Brain microvascular endothelial cell (primary cell): ENCODE data around the gene PSMA2.

Experiments
- DNase-seq: peaks from one replicate; pipeline ENCODE4 v3.0.0-alpha.2; 2020
- H3K27ac ChIP-seq: fragments of 250-450 bp; sonication (Bioruptor Pico); 2 replicates; pipeline ENCODE4 v1.5.1; 2020; ENCODE audit warnings: mild to moderate bottlenecking, moderate library complexity
- H3K27me3 ChIP-seq: fragments of 250-450 bp; sonication (Bioruptor Pico); replicated peaks from 2 replicates; pipeline ENCODE4 v1.5.1; 2020; ENCODE audit warnings: mild to moderate bottlenecking
- H3K36me3 ChIP-seq: fragments of 250-450 bp; sonication (Bioruptor Pico); replicated peaks from 2 replicates; pipeline ENCODE4 v1.5.1; 2020; ENCODE audit warnings: mild to moderate bottlenecking
- H3K4me3 ChIP-seq: 2 replicates; pipeline ENCODE4 v1.5.1; 2011; ENCODE audit warnings: low read depth, mild to moderate bottlenecking, control low read depth, low read length, moderate library complexity
- in situ Hi-C: cut with HindIII; loops from 2 replicates; pipeline ENCODE4 v1.10.0; 2017; ENCODE audit warnings: low sequenced_read_pairs, low pct_ligation_motif_present
- TF ChIP-seq, protein P1 (sequence below): IDR thresholded peaks from 2 replicates; pipeline ENCODE4 v1.5.1; 2011; ENCODE audit warnings: low read depth, mild to moderate bottlenecking, moderate library complexity, low read length, control low read depth, inconsistent platforms; ENCODE audit errors: missing control alignments

The PSMA2 gene

DNA sequence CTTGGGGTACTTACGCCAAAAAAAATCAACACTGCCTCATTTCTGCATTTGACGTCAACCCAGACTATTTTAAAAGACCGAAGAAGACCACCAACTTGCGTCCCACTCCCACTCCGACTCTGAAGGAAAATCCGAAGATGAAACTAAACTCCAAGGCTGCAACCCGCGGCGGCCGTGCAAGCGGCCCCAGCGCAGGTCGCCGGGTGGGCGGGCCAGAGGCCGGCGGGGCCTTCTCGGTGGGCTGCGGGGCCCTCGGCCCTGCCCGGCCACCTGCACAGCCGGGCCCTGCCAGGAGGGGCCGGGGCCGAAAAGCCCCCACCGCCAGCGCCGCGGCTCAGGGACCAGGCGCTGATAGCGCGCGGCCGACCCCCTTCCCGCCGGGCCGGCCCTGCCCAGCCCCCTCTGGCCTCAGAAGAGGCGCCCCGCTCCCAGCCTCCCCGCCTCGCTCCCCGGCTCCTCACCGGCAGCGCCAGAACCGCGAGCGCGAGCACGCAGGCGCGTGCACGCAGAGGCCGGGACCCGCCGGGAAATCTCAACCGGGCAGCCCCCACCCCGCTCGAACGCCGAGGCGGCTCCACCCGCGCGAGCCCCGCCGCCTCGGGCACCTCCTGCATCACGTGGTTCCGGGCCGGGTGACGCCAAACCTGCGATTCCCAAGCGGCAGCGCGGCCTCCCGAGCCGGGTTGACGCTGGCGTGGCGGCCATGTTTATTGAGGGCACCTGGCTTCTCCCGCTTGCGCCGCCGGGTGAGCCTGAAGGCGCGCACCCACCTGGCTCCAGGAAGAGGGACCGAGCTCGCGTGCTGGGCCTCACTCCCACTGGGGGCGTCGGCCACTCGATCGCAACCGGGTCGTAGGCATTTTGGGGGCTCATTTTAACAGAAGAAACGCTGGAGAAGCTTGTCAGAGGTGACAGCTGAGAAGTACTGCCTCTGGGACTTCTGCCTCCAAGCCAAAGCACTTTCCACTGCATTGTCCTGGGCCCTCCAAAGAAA is 20.2 kb downstream of the PSMA2 start, which contains the start of gene C7orf25:
TSS of gene C7orf25 (minus strand) at position 617 of the 994 bp plus-strand sequence. CDS start 1,170 bp downstream, outside the sequence.
- DNase-seq: peak; percentile 89
- in situ Hi-C loops: no loop called here
- Histone ChIP-seq H3K36me3 (peaks cover 9% of the 10 kb centered on the region), H3K27ac (peak within 1 kb of the TSS; percentile 73), H3K27me3 (no peaks in the 10 kb centered on the region), H3K4me3 (peak within 1 kb of the TSS; percentile 73)
- TF ChIP-seq, protein P1, sequence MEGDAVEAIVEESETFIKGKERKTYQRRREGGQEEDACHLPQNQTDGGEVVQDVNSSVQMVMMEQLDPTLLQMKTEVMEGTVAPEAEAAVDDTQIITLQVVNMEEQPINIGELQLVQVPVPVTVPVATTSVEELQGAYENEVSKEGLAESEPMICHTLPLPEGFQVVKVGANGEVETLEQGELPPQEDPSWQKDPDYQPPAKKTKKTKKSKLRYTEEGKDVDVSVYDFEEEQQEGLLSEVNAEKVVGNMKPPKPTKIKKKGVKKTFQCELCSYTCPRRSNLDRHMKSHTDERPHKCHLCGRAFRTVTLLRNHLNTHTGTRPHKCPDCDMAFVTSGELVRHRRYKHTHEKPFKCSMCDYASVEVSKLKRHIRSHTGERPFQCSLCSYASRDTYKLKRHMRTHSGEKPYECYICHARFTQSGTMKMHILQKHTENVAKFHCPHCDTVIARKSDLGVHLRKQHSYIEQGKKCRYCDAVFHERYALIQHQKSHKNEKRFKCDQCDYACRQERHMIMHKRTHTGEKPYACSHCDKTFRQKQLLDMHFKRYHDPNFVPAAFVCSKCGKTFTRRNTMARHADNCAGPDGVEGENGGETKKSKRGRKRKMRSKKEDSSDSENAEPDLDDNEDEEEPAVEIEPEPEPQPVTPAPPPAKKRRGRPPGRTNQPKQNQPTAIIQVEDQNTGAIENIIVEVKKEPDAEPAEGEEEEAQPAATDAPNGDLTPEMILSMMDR: no peak

DNA sequence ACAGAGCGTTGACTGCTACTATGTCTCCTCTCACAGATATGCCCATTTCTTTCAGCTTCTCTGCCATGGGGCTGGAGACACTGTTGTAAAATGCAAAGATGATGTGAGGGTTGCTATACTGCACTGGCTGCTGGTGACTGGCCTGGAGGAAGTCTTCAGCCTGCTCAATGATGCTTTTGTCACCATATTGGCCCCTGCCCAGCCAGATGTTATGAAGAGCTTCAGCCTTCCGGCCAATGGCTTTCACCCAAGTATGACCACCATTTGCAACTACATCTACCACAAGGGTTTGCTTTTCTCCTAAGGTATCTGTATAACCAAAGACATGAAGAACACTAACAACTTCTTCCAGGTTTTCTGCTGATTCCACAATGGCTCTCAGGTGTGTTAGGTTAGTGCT is 21.7 kb downstream of the PSMA2 start:
- Histone ChIP-seq H3K4me3 (no peak overlapping the region), H3K27me3 (no peaks in the 10 kb centered on the region), H3K36me3 (no peaks in the 10 kb centered on the region), H3K27ac (no peak overlapping the region)
- TF ChIP-seq, protein P1: no peak
- DNase-seq: no peak
- in situ Hi-C loops: no loop called here

DNA sequence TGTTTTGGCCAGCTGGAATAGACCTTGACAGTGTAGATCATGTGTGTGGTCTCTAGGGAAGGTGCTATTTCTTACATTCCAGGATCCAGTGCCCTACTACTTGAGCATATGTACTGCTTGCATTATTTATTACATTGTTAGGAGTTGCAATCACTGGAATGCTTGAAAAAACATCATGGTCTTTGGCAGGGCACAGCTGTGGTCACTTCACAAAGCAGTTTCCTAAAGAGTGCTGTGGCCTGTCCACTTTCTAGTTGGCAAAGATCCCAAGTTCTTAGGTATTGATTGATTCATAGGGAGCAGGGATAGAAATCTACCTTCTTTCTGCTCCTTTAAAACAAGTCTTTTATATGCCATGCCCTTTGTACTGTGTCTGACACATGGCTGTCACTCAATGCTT is 24.7 kb downstream of the PSMA2 start:
- Histone ChIP-seq H3K4me3 (no peak overlapping the region), H3K36me3 (no peaks in the 10 kb centered on the region), H3K27ac (no peak overlapping the region), H3K27me3 (no peaks in the 10 kb centered on the region)
- in situ Hi-C loops: no loop called here
- DNase-seq: no peak
- TF ChIP-seq, protein P1: no peak

DNA sequence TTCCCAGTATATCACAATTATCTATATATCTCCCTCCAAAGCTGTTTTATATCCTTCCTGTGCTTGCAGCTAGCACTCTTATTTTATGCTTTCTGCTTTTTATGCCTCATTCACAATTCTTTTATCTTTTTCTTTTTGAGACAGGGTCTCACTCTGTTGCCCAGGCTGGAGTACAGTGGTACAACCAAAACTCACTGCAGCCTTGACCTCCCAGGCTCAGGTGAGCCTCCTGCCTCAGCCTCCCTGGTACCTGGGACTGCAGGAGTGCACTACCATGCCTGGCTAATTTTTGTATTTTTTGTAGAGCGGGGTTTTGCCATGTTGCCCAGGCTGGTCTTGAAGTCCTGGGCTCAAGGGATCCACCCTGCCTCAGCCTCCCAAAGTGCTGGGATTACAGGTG is 25.8 kb downstream of the PSMA2 start:
- TF ChIP-seq, protein P1: no peak
- in situ Hi-C loops: no loop called here
- H3K36me3 ChIP-seq: no peaks in the 10 kb centered on the region
- no peaks in the 10 kb centered on the region for H3K27me3 ChIP-seq
- H3K27ac ChIP-seq: no peak overlapping the region
- DNase-seq: no peak
- H3K4me3 ChIP-seq: no peak overlapping the region

DNA sequence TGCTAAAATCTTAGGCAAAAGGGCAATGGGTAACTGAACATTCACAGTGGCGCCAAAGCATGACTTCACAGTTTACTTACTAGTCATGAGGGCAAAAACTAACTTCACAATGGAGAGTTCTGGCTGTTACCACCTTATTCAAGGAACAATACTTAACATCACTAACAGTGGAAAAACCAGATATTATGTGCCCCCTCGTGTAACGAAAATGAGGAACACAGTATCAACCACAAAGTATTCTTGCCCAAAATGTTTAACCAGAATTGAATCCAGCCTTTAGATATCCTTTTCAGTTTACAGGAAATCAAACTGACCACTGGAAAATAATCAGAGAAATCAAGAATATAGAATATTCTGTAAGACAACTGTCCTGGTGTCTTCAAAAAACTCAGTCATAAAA is 29.6 kb downstream of the PSMA2 start:
- no peaks in the 10 kb centered on the region for H3K27me3 ChIP-seq
- TF ChIP-seq, protein P1: no peak
- in situ Hi-C loops: no loop called here
- H3K36me3 ChIP-seq: no peaks in the 10 kb centered on the region
- H3K27ac ChIP-seq: no peak overlapping the region
- no peak overlapping the region for H3K4me3 ChIP-seq
- DNase-seq: no peak
